ENCODE data around the gene SLCO4A1. TPM values are rescaled to one million over a fixed set of nuclear protein-coding genes. Genes with fewer than 3 reads are reported as not detected.
"Not testable (repeated sequence)": the region's sequence is repeated elsewhere in the genome, so short reads cannot be mapped to it uniquely, and the experiment has no call there.

Gene SLCO4A1
- polyA plus RNA-seq, 1 experiment = 0.09 TPM

DNA sequence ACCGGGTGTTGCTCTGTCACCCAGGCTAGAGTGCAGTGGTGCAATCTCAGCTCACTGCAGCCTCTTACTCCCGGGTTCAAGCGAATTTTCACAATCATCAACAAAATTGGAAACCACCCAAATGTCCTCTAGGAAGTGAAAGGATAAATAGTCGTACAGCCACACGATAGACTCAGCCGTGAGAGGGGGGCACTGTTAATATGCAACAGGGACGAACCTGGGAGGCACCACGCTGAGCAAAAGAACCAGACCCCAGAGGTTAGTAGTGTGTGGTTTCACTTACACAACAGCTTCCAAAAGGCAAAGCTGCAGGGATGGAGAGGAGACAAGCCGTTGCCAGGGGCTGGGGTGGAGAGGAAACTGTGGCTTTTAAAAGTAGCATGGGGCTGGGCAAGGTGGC lies 36.2 kb downstream of the SLCO4A1 start:
- peaks cover 43% of the 10 kb centered on the region for H3K27me3 ChIP-seq (ENCODE audit: control insufficient read depth, insufficient read depth, low read length)
- TF ChIP-seq, protein P1, sequence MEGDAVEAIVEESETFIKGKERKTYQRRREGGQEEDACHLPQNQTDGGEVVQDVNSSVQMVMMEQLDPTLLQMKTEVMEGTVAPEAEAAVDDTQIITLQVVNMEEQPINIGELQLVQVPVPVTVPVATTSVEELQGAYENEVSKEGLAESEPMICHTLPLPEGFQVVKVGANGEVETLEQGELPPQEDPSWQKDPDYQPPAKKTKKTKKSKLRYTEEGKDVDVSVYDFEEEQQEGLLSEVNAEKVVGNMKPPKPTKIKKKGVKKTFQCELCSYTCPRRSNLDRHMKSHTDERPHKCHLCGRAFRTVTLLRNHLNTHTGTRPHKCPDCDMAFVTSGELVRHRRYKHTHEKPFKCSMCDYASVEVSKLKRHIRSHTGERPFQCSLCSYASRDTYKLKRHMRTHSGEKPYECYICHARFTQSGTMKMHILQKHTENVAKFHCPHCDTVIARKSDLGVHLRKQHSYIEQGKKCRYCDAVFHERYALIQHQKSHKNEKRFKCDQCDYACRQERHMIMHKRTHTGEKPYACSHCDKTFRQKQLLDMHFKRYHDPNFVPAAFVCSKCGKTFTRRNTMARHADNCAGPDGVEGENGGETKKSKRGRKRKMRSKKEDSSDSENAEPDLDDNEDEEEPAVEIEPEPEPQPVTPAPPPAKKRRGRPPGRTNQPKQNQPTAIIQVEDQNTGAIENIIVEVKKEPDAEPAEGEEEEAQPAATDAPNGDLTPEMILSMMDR (IDR thresholded peaks at IDR 0.05; ENCODE audit: low read depth, low read length) = no peak
- ChIA-PET CTCF (no interaction called here), POLR2A (interaction anchor here (1.0 kb wide), 1 partner anchor 40 kb away, joined by 3 read pairs; no protein-coding TSS in a partner anchor)
- H3K9me3 ChIP-seq (ENCODE audit: control insufficient read depth, insufficient read depth, low read length) = peaks cover 13% of the 10 kb centered on the region
- no peak overlapping the region for H3K4me3 ChIP-seq (ENCODE audit: low read depth, low read length)
- H3K27ac ChIP-seq (ENCODE audit: low read depth, low read length) = no peak overlapping the region
- no peak for DNase-seq (ENCODE audit: low read depth, low spot score)

DNA sequence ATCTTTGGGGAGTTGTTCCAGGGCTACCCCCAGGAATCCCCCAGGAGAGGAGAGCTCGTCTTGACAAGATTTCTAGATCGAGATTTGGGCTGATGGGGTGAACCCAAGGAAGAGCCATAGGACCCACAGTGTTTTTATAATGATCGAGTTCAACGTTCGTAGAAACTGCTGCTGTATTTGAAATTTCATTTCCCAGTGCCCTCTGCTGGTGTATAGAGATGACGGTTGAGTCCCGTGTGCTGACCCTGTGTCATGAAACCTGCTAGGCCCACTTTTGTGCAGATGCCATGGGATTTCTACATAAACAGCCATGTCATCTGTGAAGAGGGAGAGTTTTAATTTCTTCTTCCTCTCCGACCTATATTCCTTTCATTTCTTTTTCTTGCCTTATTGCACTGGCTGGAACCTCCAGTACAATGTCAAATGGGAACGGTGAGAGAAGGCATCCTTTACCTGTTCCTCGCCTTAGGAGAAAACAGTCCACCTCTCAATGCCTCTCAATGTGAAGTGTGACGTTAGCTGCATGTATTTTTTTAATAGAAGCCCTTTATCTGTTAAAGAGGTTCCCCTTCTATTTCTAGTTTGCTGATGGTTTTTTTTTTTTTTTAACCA lies 37.8 kb downstream of the SLCO4A1 start:
- DNase-seq (ENCODE audit: low read depth, low spot score) = no peak
- TF ChIP-seq, protein P1 (IDR thresholded peaks at IDR 0.05; ENCODE audit: low read depth, low read length) = no peak
- H3K9me3 ChIP-seq (ENCODE audit: control insufficient read depth, insufficient read depth, low read length) = peaks cover 15% of the 10 kb centered on the region
- H3K27me3 ChIP-seq (ENCODE audit: control insufficient read depth, insufficient read depth, low read length) = peaks cover 51% of the 10 kb centered on the region
- no peak overlapping the region for H3K4me3 ChIP-seq (ENCODE audit: low read depth, low read length)
- POLR2A ChIA-PET = no interaction called here
- CTCF ChIA-PET = interaction anchor here (1.0 to 2.3 kb wide), 2 partner anchors 111 to 128 kb away, joined by 4 to 9 read pairs; no protein-coding TSS in a partner anchor
- H3K27ac ChIP-seq (ENCODE audit: low read depth, low read length) = no peak overlapping the region

DNA sequence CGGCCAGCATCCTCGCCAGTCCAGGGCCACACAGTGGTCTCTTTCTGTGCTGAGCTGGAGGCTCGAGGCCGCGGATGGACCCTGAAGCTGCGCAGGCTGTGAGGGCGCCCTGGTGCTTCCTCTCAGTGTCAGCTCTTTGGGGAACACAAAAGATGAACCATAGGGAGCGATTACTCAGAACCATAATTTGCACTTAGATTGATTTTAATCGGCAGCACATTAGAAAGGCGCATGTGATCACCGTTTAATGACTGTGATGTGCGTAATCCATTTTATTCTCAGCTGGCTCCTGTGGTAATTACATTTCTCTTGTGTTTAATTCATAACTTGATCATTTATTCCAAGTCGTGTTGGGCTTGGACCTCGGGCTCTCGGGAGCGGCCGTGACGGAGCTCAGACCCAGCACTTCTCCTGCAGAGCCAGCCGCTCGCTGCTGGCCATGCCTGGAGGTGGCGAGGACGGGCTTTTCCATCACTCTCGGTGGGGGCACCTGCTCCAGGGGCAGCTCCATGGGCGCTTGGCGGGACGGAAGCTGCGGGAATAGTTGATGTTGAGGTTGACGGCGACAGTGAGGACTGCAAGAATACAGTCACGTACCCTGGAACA lies 40.7 kb downstream of the SLCO4A1 start:
- peaks cover 57% of the 10 kb centered on the region for H3K27me3 ChIP-seq (ENCODE audit: control insufficient read depth, insufficient read depth, low read length)
- ChIA-PET POLR2A (no interaction called here), CTCF (no interaction called here)

DNA sequence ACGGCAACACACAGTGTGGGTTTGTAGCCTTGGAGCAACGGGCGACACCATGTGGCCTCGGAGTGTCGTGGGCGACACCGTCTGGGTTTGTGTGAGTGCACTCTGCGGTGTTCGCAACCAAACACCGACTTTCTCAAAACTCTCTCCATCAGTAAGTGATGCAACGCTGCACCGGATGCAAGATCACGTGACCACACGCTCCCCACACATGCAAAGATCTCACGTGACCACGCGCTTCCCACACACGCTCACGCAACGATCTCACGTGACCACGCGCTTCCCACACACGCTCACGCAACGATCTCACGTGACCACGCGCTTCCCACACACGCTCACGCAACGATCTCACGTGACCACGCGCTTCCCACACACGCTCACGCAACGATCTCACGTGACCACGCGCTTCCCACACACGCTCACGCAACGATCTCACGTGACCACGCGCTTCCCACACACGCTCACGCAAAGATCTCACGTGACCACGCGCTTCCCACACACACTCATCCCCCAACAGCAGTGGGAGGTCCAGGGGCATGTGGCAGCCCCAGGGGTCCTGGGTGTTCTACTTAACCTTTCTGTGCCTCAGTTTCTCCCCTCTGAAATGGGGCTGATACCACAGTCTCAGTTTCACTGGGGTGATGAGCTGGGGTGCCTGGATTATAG lies 41.5 kb downstream of the SLCO4A1 start:
- H3K27ac ChIP-seq (ENCODE audit: low read depth, low read length); POLR2A ChIA-PET; CTCF ChIA-PET; H3K4me3 ChIP-seq (ENCODE audit: low read depth, low read length); DNase-seq (ENCODE audit: low read depth, low spot score): not testable (repeated sequence)
- peaks cover 52% of the 10 kb centered on the region for H3K27me3 ChIP-seq (ENCODE audit: control insufficient read depth, insufficient read depth, low read length)
- peaks cover 15% of the 10 kb centered on the region for H3K9me3 ChIP-seq (ENCODE audit: control insufficient read depth, insufficient read depth, low read length)

More for the DNA sequence above, 40.7 kb downstream of the SLCO4A1 start:
- H3K27ac ChIP-seq (ENCODE audit: low read depth, low read length) = no peak overlapping the region
- no peak for DNase-seq (ENCODE audit: low read depth, low spot score)
- no peak overlapping the region for H3K4me3 ChIP-seq (ENCODE audit: low read depth, low read length)
- TF ChIP-seq, protein P1 (IDR thresholded peaks at IDR 0.05; ENCODE audit: low read depth, low read length) = no peak
- peaks cover 15% of the 10 kb centered on the region for H3K9me3 ChIP-seq (ENCODE audit: control insufficient read depth, insufficient read depth, low read length)

DNA sequence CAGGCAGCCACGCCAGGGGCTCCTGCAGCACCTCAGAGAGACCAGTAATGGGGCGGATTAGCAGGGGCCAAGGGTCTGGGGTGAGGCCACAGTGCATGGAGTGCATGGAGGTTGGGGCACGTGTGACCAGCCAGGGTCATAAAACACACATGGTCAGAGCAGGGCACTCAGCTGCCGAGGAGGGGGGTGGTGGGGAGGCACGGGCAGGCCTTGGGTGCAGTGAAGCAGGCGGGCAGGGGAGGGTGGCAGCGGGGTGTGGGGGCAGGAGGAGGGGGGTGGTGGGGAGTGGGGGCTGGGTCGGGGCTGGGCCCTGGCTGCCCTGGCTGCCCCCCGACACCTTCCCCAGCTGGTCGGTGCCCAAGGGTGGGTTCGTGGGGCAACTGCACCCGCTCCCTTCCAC lies 42.7 kb downstream of the SLCO4A1 start:
- ChIA-PET POLR2A (no interaction called here), CTCF (no interaction called here)
- TF ChIP-seq, protein P1 (IDR thresholded peaks at IDR 0.05; ENCODE audit: low read depth, low read length) = no peak
- Histone ChIP-seq H3K27ac (ENCODE audit: low read depth, low read length) (no peak overlapping the region), H3K4me3 (ENCODE audit: low read depth, low read length) (no peak overlapping the region), H3K9me3 (ENCODE audit: control insufficient read depth, insufficient read depth, low read length) (peaks cover 13% of the 10 kb centered on the region), H3K27me3 (ENCODE audit: control insufficient read depth, insufficient read depth, low read length) (peaks cover 50% of the 10 kb centered on the region)
- DNase-seq (ENCODE audit: low read depth, low spot score) = no peak

Data from AG04450 (cell line).